SK-N-MC (cell line): ENCODE measurements around the gene ALAS1.
"Not testable (repeated sequence)": the region's sequence is repeated elsewhere in the genome, so short reads cannot be mapped to it uniquely, and the experiment has no call there.

ENCODE experiments used
- DNase-seq: peaks from one replicate; pipeline ENCODE4 v3.0.0-alpha.2; 2011; ENCODE audit warnings: low read depth, low spot score
- H3K27ac ChIP-seq: fragments of 200-600 bp; sonication (generic); 2 replicates; pipeline ENCODE4 v1.5.1; 2016; ENCODE audit warnings: mixed run types
- H3K36me3 ChIP-seq: fragments of 200-600 bp; sonication (generic); 2 replicates; pipeline ENCODE4 v1.6.1; 2017; ENCODE audit warnings: antibody characterized with exemption, low read length, mixed read lengths; ENCODE audit not compliant: insufficient read depth
- H3K4me3 ChIP-seq: fragments of 200-600 bp; sonication (generic); 2 replicates; pipeline ENCODE4 v1.5.1; 2016
- H3K9ac ChIP-seq: fragments of 200-600 bp; sonication (generic); 2 replicates; pipeline ENCODE4 v1.8.0; 2017; ENCODE audit warnings: mixed run types, mixed read lengths; ENCODE audit not compliant: insufficient read length
- H3K9me3 ChIP-seq: fragments of 200-600 bp; sonication (generic); 2 replicates; pipeline ENCODE4 v1.6.1; 2017; ENCODE audit warnings: low read depth, mild to moderate bottlenecking, antibody characterized with exemption, low read length, moderate library complexity, mixed read lengths
- EZH2 ChIP-seq: fragments of 200-600 bp; sonication (generic); IDR thresholded peaks from one replicate; pipeline ENCODE4 v1.6.1; 2017; ENCODE audit warnings: antibody characterized with exemption
- FOXP2 ChIP-seq: optimal IDR thresholded peaks from 2 replicates; pipeline ENCODE3; 2011; ENCODE audit warnings: mild to moderate bottlenecking, moderate library complexity; ENCODE audit not compliant: insufficient read depth; ENCODE audit errors: extremely low read length, control extremely low read depth
- POLR2AphosphoS5 ChIP-seq: IDR thresholded peaks from 2 replicates; pipeline ENCODE4 v1.6.1; 2012; ENCODE audit warnings: mild to moderate bottlenecking, low read depth, low read length, borderline replicate concordance

The ALAS1 gene

GRCh38 chr3:52155912-52156311, 42.0 kb upstream of the ALAS1 start:
- no peak for DNase-seq
- H3K4me3 ChIP-seq, result no peak overlapping the region
- H3K36me3 ChIP-seq, result no peaks in the 10 kb centered on the region
- no peaks in the 10 kb centered on the region for H3K9me3 ChIP-seq
- H3K27ac ChIP-seq, result no peak overlapping the region
- H3K9ac ChIP-seq, result no peak overlapping the region
- TF ChIP-seq POLR2AphosphoS5, result no peak
- TF ChIP-seq EZH2, result no peak
- no peak for TF ChIP-seq FOXP2

- no peak overlapping the region for H3K4me3 ChIP-seq
These were observed 38.5 kb upstream of the ALAS1 start for GRCh38 chr3:52159503-52159902.

GRCh38 chr3:52162250-52162872, 35.6 kb upstream of the ALAS1 start:
- Histone ChIP-seq H3K9me3 (no peaks in the 10 kb centered on the region), H3K9ac (no peak overlapping the region), H3K36me3 (no peaks in the 10 kb centered on the region), H3K27ac (no peak overlapping the region), H3K4me3 (no peak overlapping the region)
- DNase-seq, result no peak
- TF ChIP-seq EZH2 (no peak), FOXP2 (no peak), POLR2AphosphoS5 (no peak)

More at GRCh38 chr3:52159503-52159902, 38.5 kb upstream of the ALAS1 start:
- Histone ChIP-seq H3K9me3 (no peaks in the 10 kb centered on the region), H3K36me3 (no peaks in the 10 kb centered on the region), H3K9ac (no peak overlapping the region), H3K27ac (no peak overlapping the region)
- no peak for DNase-seq
- TF ChIP-seq POLR2AphosphoS5, result no peak
- TF ChIP-seq FOXP2, result no peak
- no peak for TF ChIP-seq EZH2

- Histone ChIP-seq H3K36me3 (no peaks in the 10 kb centered on the region), H3K4me3 (no peak overlapping the region), H3K9me3 (no peaks in the 10 kb centered on the region), H3K27ac (no peak overlapping the region), H3K9ac (no peak overlapping the region)
- TF ChIP-seq FOXP2 (no peak), EZH2 (no peak), POLR2AphosphoS5 (no peak)
- no peak for DNase-seq
These were observed 30.7 kb upstream of the ALAS1 start for GRCh38 chr3:52167240-52167639.

GRCh38 chr3:52170217-52170616, 27.7 kb upstream of the ALAS1 start:
- H3K9ac ChIP-seq, H3K4me3 ChIP-seq, H3K9me3 ChIP-seq, H3K27ac ChIP-seq, DNase-seq, H3K36me3 ChIP-seq: not testable (repeated sequence)

GRCh38 chr3:52171514-52172261, 26.3 kb upstream of the ALAS1 start:
- TF ChIP-seq EZH2, result no peak
- no peak for TF ChIP-seq POLR2AphosphoS5
- TF ChIP-seq FOXP2, result no peak
- no peak overlapping the region for H3K27ac ChIP-seq
- H3K9ac ChIP-seq, result no peak overlapping the region
- no peaks in the 10 kb centered on the region for H3K36me3 ChIP-seq
- H3K9me3 ChIP-seq, result no peaks in the 10 kb centered on the region
- no peak overlapping the region for H3K4me3 ChIP-seq
- no peak for DNase-seq

- DNase-seq, result no peak
- Histone ChIP-seq H3K4me3 (no peak overlapping the region), H3K27ac (no peak overlapping the region), H3K36me3 (no peaks in the 10 kb centered on the region), H3K9ac (no peak overlapping the region), H3K9me3 (no peaks in the 10 kb centered on the region)
- TF ChIP-seq FOXP2 (no peak), POLR2AphosphoS5 (no peak), EZH2 (no peak)
These were observed 25.6 kb upstream of the ALAS1 start for GRCh38 chr3:52172262-52172757.

GRCh38 chr3:52173101-52173500, 24.9 kb upstream of the ALAS1 start:
- Histone ChIP-seq H3K9me3 (no peaks in the 10 kb centered on the region), H3K9ac (no peak overlapping the region)

More at GRCh38 chr3:52173101-52173500, 24.9 kb upstream of the ALAS1 start:
- TF ChIP-seq EZH2 (no peak), FOXP2 (no peak), POLR2AphosphoS5 (no peak)
- Histone ChIP-seq H3K36me3 (no peaks in the 10 kb centered on the region), H3K27ac (no peak overlapping the region), H3K4me3 (no peak overlapping the region)
- no peak for DNase-seq
